K562 (cell line): ENCODE results near the gene RETN. TPM values are rescaled to one million over a fixed set of nuclear protein-coding genes. Genes with fewer than 3 reads are reported as not detected.

Experiments
- CREBBP ChIP-seq: IDR thresholded peaks from one replicate; pipeline ENCODE4 v1.6.1; 2012; ENCODE audit warnings: low read depth, mild to moderate bottlenecking, control low read depth, inconsistent platforms, low read length
- HNRNPUL1 ChIP-seq: fragments of 200-400 bp; formaldehyde crosslinking; IDR thresholded peaks from 2 replicates; pipeline ENCODE4 v1.6.1; 2017; ENCODE audit warnings: low read length
- KDM1A ChIP-seq, 2 experiments: fragments of 450-650 bp; IDR thresholded peaks; 2 replicates each; pipeline ENCODE4 v1.6.1; 2016; ENCODE audit warnings: mild to moderate bottlenecking in 2 of 2
- polyA plus RNA-seq, 8 experiments: library from polyadenylated mRNA; depleted of rRNA in 4 of 8; stranded (reverse) in 5 of 8; unstranded in 3 of 8; fragments of >200 nt; fragmentation: Nextera tagmentation in 2 of 8; fragmentation: Illumina TruSeq in 1 of 8; extraction: Ambion mirVana in 2 of 8; extraction: Trizol in 1 of 8; gene quantifications; 2 replicates each; pipeline versions ENCODE4 v1.2.1 to v1.2.3, GENCODE V29; 2011 to 2014; ENCODE audit warnings: inconsistent platforms in 1 of 8, missing spikeins in 1 of 8
- total RNA-seq, 7 experiments: library from RNA; depleted of rRNA in 6 of 7; stranded (reverse); fragments of >200 nt in 6 of 7; fragmentation: Illumina TruSeq in 2 of 7; extraction: Trizol in 2 of 7; gene quantifications; 2 replicates each; pipeline versions ENCODE4 v1.2.1 to v1.2.3, GENCODE V29; 2011 to 2021; ENCODE audit warnings: low replicate concordance in 1 of 7
- TF ChIP-seq, protein P1 (sequence below), 2 experiments: fragments of 150-350 bp in 1 of 2; IDR thresholded peaks; 2 replicates each; pipeline ENCODE4 v1.6.1; 2012 to 2016; ENCODE audit warnings: low read depth in 2 of 2, low read length in 2 of 2, mild to moderate bottlenecking in 1 of 2, moderate library complexity in 1 of 2
- TF ChIP-seq, protein P2 (sequence below): fragments of 450-650 bp; IDR thresholded peaks from 2 replicates; pipeline ENCODE4 v1.6.1; 2016; ENCODE audit warnings: mild to moderate bottlenecking, moderate library complexity
- TF ChIP-seq, protein P3 (sequence below): fragments of 450-650 bp; IDR thresholded peaks from 2 replicates; pipeline ENCODE4 v1.6.1; 2018; ENCODE audit warnings: mild to moderate bottlenecking, low read depth; ENCODE audit not compliant: partially characterized antibody

Gene RETN
- total and polyA plus RNA-seq, 9 of the 15 experiments (the other 6 are each of a cell fraction or from before 2014, with no cell fraction given) = not detected

DNA sequence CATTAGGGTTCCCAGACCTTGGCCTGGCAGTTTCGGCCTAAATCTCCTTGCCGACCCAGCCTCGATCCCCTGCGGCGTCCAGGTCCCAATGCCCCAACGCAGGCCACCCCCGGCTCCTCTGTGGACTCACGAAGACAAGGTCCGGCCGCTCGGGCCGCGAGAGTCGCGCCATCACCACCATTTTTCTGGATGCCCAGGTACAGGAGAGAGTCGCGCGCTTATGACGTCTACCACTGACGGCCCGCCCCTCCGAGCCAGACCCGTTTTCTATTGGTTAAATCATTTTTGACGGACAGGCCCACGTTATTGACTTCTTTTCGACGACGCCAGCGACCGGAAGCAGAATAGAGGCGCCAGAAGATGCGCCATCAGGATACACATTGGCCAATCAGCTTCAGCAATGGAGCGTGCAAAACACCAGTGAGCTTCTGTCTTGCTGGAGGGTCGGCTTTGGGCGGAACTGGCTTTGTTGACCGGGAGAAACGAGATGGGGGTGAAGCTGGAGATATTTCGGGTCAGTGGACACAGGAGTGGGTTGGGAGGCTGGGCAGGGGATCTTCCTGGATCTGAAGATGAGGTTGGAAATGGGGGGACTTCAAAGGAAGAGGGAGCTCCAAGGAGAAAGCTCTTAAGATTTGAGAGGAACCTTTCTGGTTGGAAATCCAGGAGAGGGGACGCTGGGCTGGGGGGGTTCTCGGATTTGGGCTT is 39.3 kb upstream of the RETN start, which contains the start of the genes PET100 and XAB2 (continued):
- TF ChIP-seq, protein P1, sequence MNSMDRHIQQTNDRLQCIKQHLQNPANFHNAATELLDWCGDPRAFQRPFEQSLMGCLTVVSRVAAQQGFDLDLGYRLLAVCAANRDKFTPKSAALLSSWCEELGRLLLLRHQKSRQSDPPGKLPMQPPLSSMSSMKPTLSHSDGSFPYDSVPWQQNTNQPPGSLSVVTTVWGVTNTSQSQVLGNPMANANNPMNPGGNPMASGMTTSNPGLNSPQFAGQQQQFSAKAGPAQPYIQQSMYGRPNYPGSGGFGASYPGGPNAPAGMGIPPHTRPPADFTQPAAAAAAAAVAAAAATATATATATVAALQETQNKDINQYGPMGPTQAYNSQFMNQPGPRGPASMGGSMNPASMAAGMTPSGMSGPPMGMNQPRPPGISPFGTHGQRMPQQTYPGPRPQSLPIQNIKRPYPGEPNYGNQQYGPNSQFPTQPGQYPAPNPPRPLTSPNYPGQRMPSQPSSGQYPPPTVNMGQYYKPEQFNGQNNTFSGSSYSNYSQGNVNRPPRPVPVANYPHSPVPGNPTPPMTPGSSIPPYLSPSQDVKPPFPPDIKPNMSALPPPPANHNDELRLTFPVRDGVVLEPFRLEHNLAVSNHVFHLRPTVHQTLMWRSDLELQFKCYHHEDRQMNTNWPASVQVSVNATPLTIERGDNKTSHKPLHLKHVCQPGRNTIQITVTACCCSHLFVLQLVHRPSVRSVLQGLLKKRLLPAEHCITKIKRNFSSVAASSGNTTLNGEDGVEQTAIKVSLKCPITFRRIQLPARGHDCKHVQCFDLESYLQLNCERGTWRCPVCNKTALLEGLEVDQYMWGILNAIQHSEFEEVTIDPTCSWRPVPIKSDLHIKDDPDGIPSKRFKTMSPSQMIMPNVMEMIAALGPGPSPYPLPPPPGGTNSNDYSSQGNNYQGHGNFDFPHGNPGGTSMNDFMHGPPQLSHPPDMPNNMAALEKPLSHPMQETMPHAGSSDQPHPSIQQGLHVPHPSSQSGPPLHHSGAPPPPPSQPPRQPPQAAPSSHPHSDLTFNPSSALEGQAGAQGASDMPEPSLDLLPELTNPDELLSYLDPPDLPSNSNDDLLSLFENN (IDR thresholded peaks at IDR 0.05; ENCODE audit: low read depth in 2 of 2, low read length in 2 of 2) = no peak; a peak in 1 of 4 replicates
- TF ChIP-seq CREBBP (no peak), HNRNPUL1 (no peak), KDM1A (IDR thresholded peaks at IDR 0.05) (no peak)
- TF ChIP-seq, protein P2, sequence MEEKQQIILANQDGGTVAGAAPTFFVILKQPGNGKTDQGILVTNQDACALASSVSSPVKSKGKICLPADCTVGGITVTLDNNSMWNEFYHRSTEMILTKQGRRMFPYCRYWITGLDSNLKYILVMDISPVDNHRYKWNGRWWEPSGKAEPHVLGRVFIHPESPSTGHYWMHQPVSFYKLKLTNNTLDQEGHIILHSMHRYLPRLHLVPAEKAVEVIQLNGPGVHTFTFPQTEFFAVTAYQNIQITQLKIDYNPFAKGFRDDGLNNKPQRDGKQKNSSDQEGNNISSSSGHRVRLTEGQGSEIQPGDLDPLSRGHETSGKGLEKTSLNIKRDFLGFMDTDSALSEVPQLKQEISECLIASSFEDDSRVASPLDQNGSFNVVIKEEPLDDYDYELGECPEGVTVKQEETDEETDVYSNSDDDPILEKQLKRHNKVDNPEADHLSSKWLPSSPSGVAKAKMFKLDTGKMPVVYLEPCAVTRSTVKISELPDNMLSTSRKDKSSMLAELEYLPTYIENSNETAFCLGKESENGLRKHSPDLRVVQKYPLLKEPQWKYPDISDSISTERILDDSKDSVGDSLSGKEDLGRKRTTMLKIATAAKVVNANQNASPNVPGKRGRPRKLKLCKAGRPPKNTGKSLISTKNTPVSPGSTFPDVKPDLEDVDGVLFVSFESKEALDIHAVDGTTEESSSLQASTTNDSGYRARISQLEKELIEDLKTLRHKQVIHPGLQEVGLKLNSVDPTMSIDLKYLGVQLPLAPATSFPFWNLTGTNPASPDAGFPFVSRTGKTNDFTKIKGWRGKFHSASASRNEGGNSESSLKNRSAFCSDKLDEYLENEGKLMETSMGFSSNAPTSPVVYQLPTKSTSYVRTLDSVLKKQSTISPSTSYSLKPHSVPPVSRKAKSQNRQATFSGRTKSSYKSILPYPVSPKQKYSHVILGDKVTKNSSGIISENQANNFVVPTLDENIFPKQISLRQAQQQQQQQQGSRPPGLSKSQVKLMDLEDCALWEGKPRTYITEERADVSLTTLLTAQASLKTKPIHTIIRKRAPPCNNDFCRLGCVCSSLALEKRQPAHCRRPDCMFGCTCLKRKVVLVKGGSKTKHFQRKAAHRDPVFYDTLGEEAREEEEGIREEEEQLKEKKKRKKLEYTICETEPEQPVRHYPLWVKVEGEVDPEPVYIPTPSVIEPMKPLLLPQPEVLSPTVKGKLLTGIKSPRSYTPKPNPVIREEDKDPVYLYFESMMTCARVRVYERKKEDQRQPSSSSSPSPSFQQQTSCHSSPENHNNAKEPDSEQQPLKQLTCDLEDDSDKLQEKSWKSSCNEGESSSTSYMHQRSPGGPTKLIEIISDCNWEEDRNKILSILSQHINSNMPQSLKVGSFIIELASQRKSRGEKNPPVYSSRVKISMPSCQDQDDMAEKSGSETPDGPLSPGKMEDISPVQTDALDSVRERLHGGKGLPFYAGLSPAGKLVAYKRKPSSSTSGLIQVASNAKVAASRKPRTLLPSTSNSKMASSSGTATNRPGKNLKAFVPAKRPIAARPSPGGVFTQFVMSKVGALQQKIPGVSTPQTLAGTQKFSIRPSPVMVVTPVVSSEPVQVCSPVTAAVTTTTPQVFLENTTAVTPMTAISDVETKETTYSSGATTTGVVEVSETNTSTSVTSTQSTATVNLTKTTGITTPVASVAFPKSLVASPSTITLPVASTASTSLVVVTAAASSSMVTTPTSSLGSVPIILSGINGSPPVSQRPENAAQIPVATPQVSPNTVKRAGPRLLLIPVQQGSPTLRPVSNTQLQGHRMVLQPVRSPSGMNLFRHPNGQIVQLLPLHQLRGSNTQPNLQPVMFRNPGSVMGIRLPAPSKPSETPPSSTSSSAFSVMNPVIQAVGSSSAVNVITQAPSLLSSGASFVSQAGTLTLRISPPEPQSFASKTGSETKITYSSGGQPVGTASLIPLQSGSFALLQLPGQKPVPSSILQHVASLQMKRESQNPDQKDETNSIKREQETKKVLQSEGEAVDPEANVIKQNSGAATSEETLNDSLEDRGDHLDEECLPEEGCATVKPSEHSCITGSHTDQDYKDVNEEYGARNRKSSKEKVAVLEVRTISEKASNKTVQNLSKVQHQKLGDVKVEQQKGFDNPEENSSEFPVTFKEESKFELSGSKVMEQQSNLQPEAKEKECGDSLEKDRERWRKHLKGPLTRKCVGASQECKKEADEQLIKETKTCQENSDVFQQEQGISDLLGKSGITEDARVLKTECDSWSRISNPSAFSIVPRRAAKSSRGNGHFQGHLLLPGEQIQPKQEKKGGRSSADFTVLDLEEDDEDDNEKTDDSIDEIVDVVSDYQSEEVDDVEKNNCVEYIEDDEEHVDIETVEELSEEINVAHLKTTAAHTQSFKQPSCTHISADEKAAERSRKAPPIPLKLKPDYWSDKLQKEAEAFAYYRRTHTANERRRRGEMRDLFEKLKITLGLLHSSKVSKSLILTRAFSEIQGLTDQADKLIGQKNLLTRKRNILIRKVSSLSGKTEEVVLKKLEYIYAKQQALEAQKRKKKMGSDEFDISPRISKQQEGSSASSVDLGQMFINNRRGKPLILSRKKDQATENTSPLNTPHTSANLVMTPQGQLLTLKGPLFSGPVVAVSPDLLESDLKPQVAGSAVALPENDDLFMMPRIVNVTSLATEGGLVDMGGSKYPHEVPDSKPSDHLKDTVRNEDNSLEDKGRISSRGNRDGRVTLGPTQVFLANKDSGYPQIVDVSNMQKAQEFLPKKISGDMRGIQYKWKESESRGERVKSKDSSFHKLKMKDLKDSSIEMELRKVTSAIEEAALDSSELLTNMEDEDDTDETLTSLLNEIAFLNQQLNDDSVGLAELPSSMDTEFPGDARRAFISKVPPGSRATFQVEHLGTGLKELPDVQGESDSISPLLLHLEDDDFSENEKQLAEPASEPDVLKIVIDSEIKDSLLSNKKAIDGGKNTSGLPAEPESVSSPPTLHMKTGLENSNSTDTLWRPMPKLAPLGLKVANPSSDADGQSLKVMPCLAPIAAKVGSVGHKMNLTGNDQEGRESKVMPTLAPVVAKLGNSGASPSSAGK = no peak
- TF ChIP-seq, protein P3, sequence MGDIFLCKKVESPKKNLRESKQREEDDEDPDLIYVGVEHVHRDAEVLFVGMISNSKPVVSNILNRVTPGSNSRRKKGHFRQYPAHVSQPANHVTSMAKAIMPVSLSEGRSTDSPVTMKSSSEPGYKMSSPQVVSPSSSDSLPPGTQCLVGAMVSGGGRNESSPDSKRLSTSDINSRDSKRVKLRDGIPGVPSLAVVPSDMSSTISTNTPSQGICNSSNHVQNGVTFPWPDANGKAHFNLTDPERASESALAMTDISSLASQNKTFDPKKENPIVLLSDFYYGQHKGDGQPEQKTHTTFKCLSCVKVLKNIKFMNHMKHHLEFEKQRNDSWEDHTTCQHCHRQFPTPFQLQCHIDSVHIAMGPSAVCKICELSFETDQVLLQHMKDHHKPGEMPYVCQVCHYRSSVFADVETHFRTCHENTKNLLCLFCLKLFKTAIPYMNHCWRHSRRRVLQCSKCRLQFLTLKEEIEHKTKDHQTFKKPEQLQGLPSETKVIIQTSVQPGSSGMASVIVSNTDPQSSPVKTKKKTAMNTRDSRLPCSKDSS = no peak
